ENCODE results near the gene USP35. TPM values are rescaled to one million over a fixed set of nuclear protein-coding genes. Genes with fewer than 3 reads are reported as not detected.
A peak's percentile ranks its signal among the peaks of the same experiment; 100 is the strongest.

USP35 gene
- total RNA-seq, 8 experiments from 2014 or later = 4.3 to 13.4 (median 9.9) TPM

DNA sequence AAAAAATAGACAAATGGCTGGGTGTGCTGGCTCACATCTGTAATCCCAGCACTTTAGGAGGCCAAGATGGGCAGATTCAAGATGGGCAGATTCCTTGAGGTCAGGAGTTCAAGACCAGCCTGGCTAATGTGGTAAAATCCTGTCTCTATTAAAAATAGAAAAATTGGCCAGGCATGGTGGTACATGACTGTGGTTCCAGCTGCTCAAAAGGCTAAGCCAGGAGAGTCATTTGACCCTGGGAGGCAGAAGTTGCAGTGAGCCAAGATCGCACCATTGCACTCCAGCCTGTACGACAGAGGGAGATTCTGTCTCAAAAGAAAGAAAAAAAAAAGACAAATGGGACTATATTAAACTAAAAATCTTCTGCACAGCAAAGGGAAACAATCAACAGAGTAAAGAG is 55.4 kb downstream of the USP35 start:
- Histone ChIP-seq H3K4me3 (no peak overlapping the region), H3K4me1 (replicated peaks in 1 of 2) (no peaks in the 10 kb centered on the region), H3K27ac (no peak overlapping the region)
- in situ Hi-C loops (cut with MboI; ENCODE audit: low pct_unique_long_range_greater_than_20kb in 2 of 9, low sequenced_read_pairs in 9 of 9, unreplicated experiment in 9 of 9) = loop anchor here in 4 of 9 experiments (25.0 kb wide), 2 partner anchors 143 to 318 kb away; partner anchors contain the start of gene NARS2 (in 4 of the 4)
- 27 to 100% (median 92%) methylated on average over 1 to 2 of the region's 2 CpGs; no CpG with 5 or more reads in 2 of the 10 experiments for WGBS, 10 experiments
- ATAC-seq (replicated peaks in 6 of 8) = no peak

GRCh38 chr11:78244546-78245255 is 56.0 kb downstream of the USP35 start:
- H3K27ac ChIP-seq = no peak overlapping the region
- in situ Hi-C loops (cut with MboI; ENCODE audit: low pct_unique_long_range_greater_than_20kb in 2 of 9, low sequenced_read_pairs in 9 of 9, unreplicated experiment in 9 of 9) = loop anchor here in 4 of 9 experiments (25.0 kb wide), 2 partner anchors 143 to 318 kb away; partner anchors contain the start of gene NARS2 (in 4 of the 4)
- H3K4me3 ChIP-seq = no peak overlapping the region
- H3K4me1 ChIP-seq (replicated peaks in 1 of 2) = no peaks in the 10 kb centered on the region
- WGBS, 10 experiments = 11 to 98% (median 69%) methylated on average over 2 to 4 of the region's 4 CpGs
- ATAC-seq (replicated peaks in 6 of 8) = peak in 3 of 8 experiments; percentile 52 to 78 (median 58)

GRCh38 chr11:78248191-78248590 is 59.5 kb downstream of the USP35 start:
- no peak for ATAC-seq (replicated peaks in 6 of 8)
- peaks cover 19 to 20% of the 10 kb centered on the region in 2 donors for H3K4me1 ChIP-seq (replicated peaks in 1 of 2)
- H3K27ac ChIP-seq = no peak overlapping the region
- in situ Hi-C loops (cut with MboI; ENCODE audit: low pct_unique_long_range_greater_than_20kb in 2 of 9, low sequenced_read_pairs in 9 of 9, unreplicated experiment in 9 of 9) = loop anchor here in 4 of 9 experiments (25.0 kb wide), 2 partner anchors 139 to 314 kb away; partner anchors contain the start of gene NARS2 (in 4 of the 4)
- no peak overlapping the region for H3K4me3 ChIP-seq
- whole genome bisulfite sequencing, 10 experiments = 75 to 100% (median 95%) methylated on average over 1 to 3 of the region's 3 CpGs; no CpG with 5 or more reads in 4 of the 10 experiments

- H3K4me3 ChIP-seq = no peak overlapping the region
- no peak for ATAC-seq (replicated peaks in 6 of 8)
- in situ Hi-C loops (cut with MboI; ENCODE audit: low pct_unique_long_range_greater_than_20kb in 2 of 9, low sequenced_read_pairs in 9 of 9, unreplicated experiment in 9 of 9) = loop anchor here in 4 of 9 experiments (25.0 kb wide), 2 partner anchors 138 to 313 kb away; partner anchors contain the start of gene NARS2 (in 4 of the 4)
- H3K4me1 ChIP-seq (replicated peaks in 1 of 2) = peaks cover 19 to 20% of the 10 kb centered on the region in 2 donors
- no peak overlapping the region for H3K27ac ChIP-seq
Observed at GRCh38 chr11:78248903-78249302, 60.2 kb downstream of the USP35 start.

GRCh38 chr11:78250099-78250498 is 61.4 kb downstream of the USP35 start:
- in situ Hi-C loops (cut with MboI; ENCODE audit: low pct_unique_long_range_greater_than_20kb in 2 of 9, low sequenced_read_pairs in 9 of 9, unreplicated experiment in 9 of 9) = no loop called here
- whole genome bisulfite sequencing, 10 experiments = 40 to 100% (median 89%) methylated on average over 1 to 8 of the region's 8 CpGs; no CpG with 5 or more reads in 2 of the 10 experiments
- Histone ChIP-seq H3K27ac (no peak overlapping the region), H3K4me3 (no peak overlapping the region), H3K4me1 (replicated peaks in 1 of 2) (peaks cover 19 to 20% of the 10 kb centered on the region in 2 donors)
- ATAC-seq (replicated peaks in 6 of 8) = no peak

DNA sequence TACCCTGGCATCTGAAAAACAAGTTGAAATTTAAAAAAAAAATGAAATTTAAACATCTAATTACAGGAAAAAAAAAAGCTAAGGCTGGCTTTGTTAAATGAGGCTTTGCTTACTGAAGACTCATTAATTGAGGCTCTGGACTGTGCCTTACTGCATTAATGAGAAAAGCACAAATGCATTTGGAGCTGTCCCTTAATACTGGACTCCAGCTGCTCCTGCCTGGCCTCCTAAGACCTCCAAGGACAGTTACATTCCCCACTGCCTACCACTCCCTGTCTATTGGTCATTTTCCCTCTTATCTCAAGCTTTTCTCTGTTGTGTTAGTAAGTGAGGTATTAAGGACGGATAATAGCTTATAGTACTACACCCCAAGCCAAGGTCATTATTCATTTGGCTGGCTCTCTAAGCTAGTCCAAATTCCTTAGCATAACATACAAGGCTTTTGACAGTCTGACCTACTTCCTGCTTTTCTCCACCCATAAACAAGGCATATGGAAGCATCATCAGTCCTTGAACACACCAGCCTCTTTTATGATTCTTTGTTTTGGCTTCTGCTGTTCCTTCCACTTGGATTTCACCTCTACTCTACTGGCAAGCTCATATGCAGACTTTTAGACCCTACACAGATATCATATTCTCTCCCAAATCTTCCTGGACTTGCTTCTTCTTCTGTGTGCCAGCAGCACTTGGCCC is 62.5 kb downstream of the USP35 start:
- Histone ChIP-seq H3K27ac (no peak overlapping the region), H3K4me1 (replicated peaks in 1 of 2) (peaks cover 19 to 20% of the 10 kb centered on the region in 2 donors), H3K4me3 (no peak overlapping the region)
- peak in 2 of 8 experiments; percentile 87 to 95 for ATAC-seq (replicated peaks in 6 of 8)
- 0 to 100% (median 90%) methylated on average over 1 of the region's 1 CpG; no CpG with 5 or more reads in 6 of the 10 experiments for WGBS, 10 experiments
- in situ Hi-C loops (cut with MboI; ENCODE audit: low pct_unique_long_range_greater_than_20kb in 2 of 9, low sequenced_read_pairs in 9 of 9, unreplicated experiment in 9 of 9) = no loop called here

DNA sequence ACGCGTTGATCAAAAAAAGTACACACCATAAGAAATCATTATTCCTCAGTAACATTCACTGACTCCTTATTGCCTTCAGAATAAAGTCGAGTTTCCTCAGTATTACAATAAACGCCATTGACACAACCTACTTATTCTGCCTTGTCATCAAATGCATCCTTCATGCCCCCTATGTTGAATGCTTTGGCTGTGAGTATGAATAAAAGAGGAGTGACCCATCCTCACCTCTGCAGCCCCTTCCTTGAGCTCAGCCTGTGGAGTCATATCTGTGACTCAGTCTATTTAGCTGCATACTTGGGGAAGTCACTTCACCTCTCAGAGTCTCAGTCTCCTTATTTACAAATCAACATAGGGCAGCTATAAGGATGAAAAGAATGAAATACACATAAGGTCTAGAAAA is 65.1 kb downstream of the USP35 start:
- in situ Hi-C loops (cut with MboI; ENCODE audit: low pct_unique_long_range_greater_than_20kb in 2 of 9, low sequenced_read_pairs in 9 of 9, unreplicated experiment in 9 of 9) = no loop called here
- Histone ChIP-seq H3K4me1 (replicated peaks in 1 of 2) (peaks cover 19 to 20% of the 10 kb centered on the region in 2 donors), H3K4me3 (no peak overlapping the region), H3K27ac (no peak overlapping the region)
- WGBS, 10 experiments = 48 to 100% (median 91%) methylated on average over 1 to 4 of the region's 4 CpGs
- peak in 1 of 8 experiments; percentile 15 for ATAC-seq (replicated peaks in 6 of 8)

DNA sequence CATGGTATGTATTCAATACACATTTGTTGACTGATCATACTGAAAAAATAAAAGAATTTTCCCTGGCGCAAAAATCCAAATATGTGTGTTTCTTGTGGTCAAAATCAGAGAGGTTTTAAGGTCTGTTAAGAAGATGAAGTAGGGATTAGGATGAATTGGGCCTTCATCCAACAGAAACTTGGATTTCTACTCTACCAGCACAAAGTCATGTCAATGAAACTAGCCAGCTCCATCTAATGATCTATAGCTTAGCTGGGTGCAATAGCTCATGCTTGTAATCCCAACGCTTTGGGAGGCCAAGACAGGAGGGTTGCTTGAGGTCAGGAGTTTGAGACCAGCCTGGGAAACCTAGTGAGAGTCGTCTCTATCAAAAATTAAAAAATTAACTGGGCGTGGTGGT is 65.5 kb downstream of the USP35 start:
- WGBS, 10 experiments = 60 to 100% (median 94%) methylated on average over 1 to 4 of the region's 4 CpGs; no CpG with 5 or more reads in 1 of the 10 experiments
- in situ Hi-C loops (cut with MboI; ENCODE audit: low pct_unique_long_range_greater_than_20kb in 2 of 9, low sequenced_read_pairs in 9 of 9, unreplicated experiment in 9 of 9) = no loop called here
- H3K4me1 ChIP-seq (replicated peaks in 1 of 2) = peaks cover 19 to 20% of the 10 kb centered on the region in 2 donors
- H3K27ac ChIP-seq = no peak overlapping the region
- no peak for ATAC-seq (replicated peaks in 6 of 8)
- H3K4me3 ChIP-seq = no peak overlapping the region

- ATAC-seq (replicated peaks in 6 of 8) = no peak
- 77 to 100% (median 93%) methylated on average over 1 to 2 of the region's 2 CpGs; no CpG with 5 or more reads in 1 of the 10 experiments for WGBS, 10 experiments
- Histone ChIP-seq H3K4me1 (replicated peaks in 1 of 2) (peaks cover 26 to 33% of the 10 kb centered on the region in 2 donors), H3K4me3 (no peak overlapping the region), H3K27ac (no peak overlapping the region)
- in situ Hi-C loops (cut with MboI; ENCODE audit: low pct_unique_long_range_greater_than_20kb in 2 of 9, low sequenced_read_pairs in 9 of 9, unreplicated experiment in 9 of 9) = no loop called here
Observed at GRCh38 chr11:78255919-78256318, 67.2 kb downstream of the USP35 start.

DNA sequence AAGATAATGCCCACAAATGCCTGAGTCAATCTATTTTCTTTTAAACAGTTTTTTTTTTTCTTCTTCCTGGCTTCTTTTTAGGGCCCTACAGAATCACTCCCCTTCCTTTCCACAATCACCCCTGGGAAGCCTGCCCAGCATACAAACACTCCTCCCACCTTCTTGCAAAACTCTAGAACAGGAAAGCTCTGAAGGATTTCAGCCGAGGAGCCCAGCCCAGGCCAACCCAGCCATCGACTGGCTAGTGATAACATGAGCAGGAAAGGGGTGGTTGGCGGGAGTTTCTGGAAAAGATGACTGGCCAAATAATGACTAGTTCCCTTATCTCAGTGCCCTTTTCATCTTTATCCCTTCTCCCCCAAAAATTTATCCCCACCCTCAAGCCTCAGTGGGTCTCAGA is 68.2 kb downstream of the USP35 start:
- 0 to 100% (median 67%) methylated on average over 1 to 3 of the region's 3 CpGs; no CpG with 5 or more reads in 2 of the 10 experiments for WGBS, 10 experiments

GRCh38 chr11:78257654-78258053 is 68.9 kb downstream of the USP35 start:
- H3K27ac ChIP-seq = no peak overlapping the region
- in situ Hi-C loops (cut with MboI; ENCODE audit: low pct_unique_long_range_greater_than_20kb in 2 of 9, low sequenced_read_pairs in 9 of 9, unreplicated experiment in 9 of 9) = no loop called here
- no peak for ATAC-seq (replicated peaks in 6 of 8)
- peaks cover 14 to 30% of the 10 kb centered on the region in 2 donors for H3K4me1 ChIP-seq (replicated peaks in 1 of 2)
- no peak overlapping the region for H3K4me3 ChIP-seq
- 79 to 100% (median 97%) methylated on average over 1 to 3 of the region's 3 CpGs; no CpG with 5 or more reads in 3 of the 10 experiments for WGBS, 10 experiments

More for the DNA sequence above, 68.2 kb downstream of the USP35 start:
- peak in 2 of 8 experiments; percentile 85 to 92 for ATAC-seq (replicated peaks in 6 of 8)
- in situ Hi-C loops (cut with MboI; ENCODE audit: low pct_unique_long_range_greater_than_20kb in 2 of 9, low sequenced_read_pairs in 9 of 9, unreplicated experiment in 9 of 9) = no loop called here
- H3K4me3 ChIP-seq = no peak overlapping the region
- H3K4me1 ChIP-seq (replicated peaks in 1 of 2) = peaks cover 18 to 33% of the 10 kb centered on the region in 2 donors
- no peak overlapping the region for H3K27ac ChIP-seq

DNA sequence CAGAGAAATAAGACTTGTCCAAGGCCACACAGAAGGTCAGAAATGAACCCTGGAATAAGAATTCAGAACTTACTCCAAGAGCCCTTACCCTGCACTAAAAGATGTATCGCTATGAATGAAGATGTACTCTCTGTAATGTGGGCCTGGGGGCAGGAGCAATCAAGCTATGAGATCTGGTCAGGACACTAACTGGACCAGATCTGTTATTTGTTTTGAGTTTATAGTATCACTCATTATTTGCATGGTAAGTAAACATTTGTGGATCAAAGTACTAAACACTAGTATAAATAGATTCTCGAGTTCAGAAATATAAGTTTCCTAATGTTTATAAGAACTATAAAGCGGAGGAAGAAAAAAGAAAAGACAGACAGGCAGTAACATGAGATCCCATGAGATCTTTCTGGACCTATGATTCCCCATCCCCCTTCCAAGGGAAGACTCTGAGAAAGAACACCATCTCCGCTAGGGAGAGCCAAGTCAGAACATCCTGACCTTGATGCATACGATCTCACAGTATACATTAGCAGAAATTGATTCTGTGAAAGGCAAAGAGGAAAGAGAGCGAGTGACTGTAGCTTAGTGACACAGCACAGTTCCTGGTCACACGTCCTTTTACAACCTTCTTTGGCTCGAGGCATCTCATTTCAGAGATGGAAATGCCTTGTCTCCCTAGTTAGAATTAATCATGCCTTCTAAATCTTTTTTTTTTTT is 71.2 kb downstream of the USP35 start:
- Histone ChIP-seq H3K4me3 (no peak overlapping the region), H3K27ac (peak overlapping the region in 1 of 2 donors; percentile 40), H3K4me1 (replicated peaks in 1 of 2) (peaks cover 16 to 28% of the 10 kb centered on the region in 2 donors)
- in situ Hi-C loops (cut with MboI; ENCODE audit: low pct_unique_long_range_greater_than_20kb in 2 of 9, low sequenced_read_pairs in 9 of 9, unreplicated experiment in 9 of 9) = no loop called here
- 42 to 92% (median 70%) methylated on average over 2 to 8 of the region's 8 CpGs; no CpG with 5 or more reads in 2 of the 10 experiments for WGBS, 10 experiments
- ATAC-seq (replicated peaks in 6 of 8) = peak in 5 of 8 experiments; percentile 78 to 99 (median 86)
